HPDE6-E6E7 (cell line): Measurements from ENCODE around the gene ZNF37A.
"Not testable (repeated sequence)": the region's sequence is repeated elsewhere in the genome, so short reads cannot be mapped to it uniquely, and the experiment has no call there.

Source experiments
- DNase-seq: peaks from one replicate; pipeline ENCODE4 v3.0.0; 2011; ENCODE audit warnings: missing footprints; ENCODE audit errors: extremely low spot score

The ZNF37A gene

DNA sequence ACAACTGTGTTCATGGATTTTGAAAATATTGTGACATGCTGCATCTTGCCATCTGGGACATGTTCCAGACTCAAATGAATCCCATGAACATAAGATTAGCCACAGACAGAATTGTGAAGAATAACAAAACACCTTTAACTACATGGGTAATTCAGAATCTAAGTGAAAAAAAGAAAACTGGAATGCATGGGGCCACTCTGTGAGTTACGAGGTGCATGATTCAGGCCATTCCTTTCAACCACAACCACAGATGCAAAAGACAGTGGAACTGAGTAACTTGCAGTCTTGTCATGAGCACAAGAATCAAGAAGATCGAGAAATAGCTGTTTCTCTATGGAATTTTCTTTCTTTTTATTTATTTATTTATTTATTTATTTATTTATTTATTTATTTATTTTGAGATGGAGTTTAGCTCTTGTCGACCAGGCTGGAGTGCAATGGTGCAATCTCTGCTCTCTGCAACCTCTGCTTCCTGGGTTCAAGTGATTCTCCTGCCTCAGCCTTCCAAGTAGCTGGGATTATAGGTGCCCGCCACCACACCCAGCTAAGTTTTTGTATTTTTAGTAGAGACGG, 56.8 kb downstream of the ZNF37A start:
- not testable (repeated sequence) for DNase-seq

DNA sequence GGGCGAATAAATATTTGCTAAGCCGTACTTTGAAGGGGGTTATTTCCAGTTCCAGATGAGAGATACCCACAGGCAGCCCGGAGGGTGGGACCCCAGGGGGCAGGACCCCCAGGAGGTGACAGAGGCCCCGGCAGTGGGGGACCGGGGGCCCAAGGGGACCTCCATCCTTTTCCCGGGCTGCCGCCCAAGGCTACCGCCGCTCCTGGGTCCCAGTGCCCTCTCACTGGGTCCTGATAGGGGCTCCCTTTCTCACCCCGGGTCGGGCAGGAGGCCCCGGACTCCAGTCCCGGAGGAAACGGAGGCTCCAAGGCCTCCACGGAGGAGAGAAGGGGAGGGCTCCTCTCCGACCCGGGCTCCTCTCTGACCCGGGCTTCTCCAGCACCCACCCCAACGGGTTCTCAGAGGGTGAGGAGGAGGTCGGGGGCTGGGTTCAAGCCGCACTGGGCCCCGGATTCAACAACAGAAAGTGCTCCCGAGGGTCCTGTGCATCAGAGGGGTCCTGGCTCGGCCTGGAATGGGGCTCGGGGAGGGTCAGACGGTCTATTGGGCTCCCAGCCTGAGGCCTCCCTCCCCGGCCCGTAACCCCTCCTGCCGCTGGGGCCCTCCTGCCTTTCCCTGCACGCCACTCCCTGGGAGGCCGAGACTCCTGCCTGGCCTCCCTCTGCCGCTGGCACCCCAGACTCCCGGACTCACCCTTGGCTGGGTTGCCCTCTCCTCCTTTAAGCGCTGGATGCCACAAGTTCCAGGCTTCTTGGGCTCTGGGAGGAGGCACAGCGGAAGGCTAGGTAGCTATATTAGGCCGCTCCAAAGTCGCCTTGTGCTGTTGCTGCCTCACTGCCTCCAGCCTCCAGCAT, 62.5 kb downstream of the ZNF37A start:
- DNase-seq = no peak

DNA sequence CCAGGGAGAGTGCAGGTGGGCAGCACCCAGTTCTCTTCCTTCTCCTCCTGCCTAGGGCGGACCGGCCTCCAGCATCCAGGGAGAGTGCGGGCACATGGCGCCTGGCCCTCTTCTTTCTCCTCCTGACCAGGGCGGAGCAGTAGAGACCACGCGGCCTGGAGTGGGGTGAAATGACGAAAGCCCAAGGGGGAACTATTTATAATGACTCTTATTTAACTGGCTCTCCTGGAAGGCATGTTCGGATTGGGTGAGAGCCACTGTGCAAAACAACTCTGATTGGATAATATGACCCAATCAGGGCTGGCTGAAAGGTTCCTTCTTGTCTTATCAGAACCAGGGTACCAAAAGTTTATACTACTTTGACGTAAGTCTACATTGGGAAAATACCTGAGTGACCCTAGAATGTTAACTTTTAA, 63.1 kb downstream of the ZNF37A start:
- no peak for DNase-seq

DNA sequence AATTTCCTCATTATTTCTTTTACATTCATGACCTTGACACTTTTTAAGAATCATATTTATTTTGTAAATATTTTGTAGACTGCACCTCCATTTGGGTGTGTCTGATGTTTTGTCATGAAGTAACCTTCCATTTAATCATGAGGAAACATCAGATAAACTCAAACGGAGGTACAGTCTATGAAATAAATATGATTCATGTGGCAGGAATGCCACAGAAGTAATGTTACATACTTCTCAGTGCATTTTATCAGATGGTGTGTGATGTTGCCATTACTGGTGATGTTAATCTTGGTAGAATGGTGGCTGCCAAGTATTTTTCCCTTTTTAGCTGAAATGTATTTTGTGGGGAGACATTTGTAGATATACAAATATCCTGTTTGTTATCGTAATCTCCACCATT, 64.9 kb downstream of the ZNF37A start:
- DNase-seq = no peak

DNA sequence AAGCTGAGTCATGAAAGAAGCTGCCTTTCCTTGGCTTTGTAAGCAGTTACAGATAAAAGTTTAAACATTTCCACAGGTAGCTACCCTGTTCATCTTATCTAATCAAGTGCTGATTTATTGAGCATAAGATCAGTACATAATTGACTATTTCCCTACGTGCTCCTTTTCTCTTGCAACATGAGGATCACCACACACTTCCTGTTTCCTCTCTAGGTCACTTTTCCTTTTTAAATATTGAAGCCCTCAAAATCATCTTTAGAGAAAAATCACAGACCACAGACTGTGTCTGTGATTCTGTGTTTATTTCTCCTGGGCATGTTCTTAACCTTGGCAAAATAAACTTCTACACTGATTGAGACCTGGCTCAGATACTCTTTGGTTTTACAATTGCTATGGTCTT, 69.5 kb downstream of the ZNF37A start:
- DNase-seq = no peak

DNA sequence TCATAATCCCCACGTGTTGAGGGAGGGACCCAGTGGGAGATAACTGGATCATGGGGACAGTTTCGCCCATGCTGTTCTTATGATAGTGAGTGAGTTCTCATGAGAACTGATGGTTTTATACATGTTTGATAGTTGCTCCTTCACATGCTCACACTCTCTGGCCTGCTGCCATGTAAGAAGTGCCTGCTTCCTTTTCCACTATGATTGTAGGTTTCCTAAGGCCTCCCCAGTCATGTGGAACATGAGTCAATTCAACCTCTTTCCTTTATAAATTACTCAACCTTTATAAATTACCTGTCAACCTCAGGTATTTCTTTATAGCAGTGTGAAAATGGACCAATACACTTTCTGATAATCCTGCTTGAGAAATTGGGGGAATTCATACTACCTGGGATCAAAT, 80.2 kb downstream of the ZNF37A start:
- no peak for DNase-seq

DNA sequence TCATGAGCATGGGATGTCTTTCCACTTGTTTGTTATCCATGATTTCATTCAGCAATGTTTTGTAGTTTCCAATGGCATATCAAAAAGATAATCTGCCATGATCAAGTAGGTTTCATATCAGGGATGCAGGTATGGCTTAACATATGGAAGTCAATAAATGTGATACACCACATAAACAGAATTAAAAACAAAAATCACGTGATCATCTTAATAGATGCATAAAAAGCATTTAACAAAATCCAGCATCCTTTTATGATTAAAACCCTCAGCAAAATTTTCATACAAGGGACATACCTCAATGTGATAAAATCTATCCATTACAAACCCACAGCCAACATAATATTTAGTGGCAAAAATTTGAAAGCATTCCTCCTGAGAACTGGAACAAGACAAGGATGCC, 90.3 kb downstream of the ZNF37A start:
- DNase-seq = no peak
